Right lobe of liver (tissue), 4 donors: Measurements from ENCODE around the gene RACK1.

Experiments used
- POLR2A ChIP-seq: fragments of 450-650 bp; IDR thresholded peaks from one replicate; pipeline ENCODE4 v1.6.1; 2017; ENCODE audit warnings: antibody characterized with exemption, mild to moderate bottlenecking
- TF ChIP-seq, protein P1 (sequence below), 4 donors: fragments of 200-600 bp in 3 of 4; fragments of 450-650 bp in 1 of 4; IDR thresholded peaks; one replicate each; pipeline versions ENCODE4 v1.5.1 to v1.8.0; 2016 to 2022; ENCODE audit warnings: antibody characterized with exemption in 4 of 4, mild to moderate bottlenecking in 2 of 4
- donor health status: DM: no; HTN: no; CAD: no.
- donor health status: DM: no; HTN: no; CAD: no.
- donor health status: DM: no; HTN: yes; CAD: no.

DNA sequence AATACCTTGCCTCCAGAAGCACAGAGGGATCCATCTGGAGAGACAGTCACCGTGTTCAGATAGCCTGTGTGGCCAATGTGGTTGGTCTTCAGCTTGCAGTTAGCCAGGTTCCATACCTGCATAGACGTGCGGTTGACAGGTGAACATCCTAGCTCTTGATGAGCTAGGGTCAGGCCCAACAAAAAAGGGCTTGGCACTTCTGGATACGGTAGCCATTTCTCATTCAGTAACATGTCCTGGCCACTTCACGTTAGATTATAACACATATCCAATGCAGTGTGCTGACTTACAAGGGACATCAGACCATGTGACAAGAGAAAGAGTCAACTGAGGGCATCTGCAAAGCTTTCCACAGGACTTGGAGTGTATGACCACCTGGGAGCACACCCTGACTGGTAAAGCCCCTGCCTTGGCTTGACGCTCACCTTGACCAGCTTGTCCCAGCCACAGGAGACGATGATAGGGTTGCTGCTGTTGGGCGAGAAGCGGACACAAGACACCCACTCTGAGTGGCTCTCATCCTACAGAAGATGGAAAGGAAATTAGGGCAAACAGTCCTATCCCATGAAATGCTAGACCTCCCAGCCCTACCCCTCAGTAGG lies 4.5 kb downstream of the RACK1 start:
- TF ChIP-seq, protein P1, sequence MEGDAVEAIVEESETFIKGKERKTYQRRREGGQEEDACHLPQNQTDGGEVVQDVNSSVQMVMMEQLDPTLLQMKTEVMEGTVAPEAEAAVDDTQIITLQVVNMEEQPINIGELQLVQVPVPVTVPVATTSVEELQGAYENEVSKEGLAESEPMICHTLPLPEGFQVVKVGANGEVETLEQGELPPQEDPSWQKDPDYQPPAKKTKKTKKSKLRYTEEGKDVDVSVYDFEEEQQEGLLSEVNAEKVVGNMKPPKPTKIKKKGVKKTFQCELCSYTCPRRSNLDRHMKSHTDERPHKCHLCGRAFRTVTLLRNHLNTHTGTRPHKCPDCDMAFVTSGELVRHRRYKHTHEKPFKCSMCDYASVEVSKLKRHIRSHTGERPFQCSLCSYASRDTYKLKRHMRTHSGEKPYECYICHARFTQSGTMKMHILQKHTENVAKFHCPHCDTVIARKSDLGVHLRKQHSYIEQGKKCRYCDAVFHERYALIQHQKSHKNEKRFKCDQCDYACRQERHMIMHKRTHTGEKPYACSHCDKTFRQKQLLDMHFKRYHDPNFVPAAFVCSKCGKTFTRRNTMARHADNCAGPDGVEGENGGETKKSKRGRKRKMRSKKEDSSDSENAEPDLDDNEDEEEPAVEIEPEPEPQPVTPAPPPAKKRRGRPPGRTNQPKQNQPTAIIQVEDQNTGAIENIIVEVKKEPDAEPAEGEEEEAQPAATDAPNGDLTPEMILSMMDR (IDR thresholded peaks at IDR 0.05): no peak
- TF ChIP-seq POLR2A: no peak
